BLaER1 treated with 17β-estradiol and CSF1 and Interleukin-3, amounts not matched to agents 10 nM and 100 nM (cell line): Measurements from ENCODE around the gene UBA6.
"Not testable (repeated sequence)": the region's sequence is repeated elsewhere in the genome, so short reads cannot be mapped to it uniquely, and the experiment has no call there.

Experiments used
- H3K27ac ChIP-seq, 11 experiments: shearing (Covaris generic); formaldehyde crosslinking; 2 replicates each; pipeline ENCODE4 v1.8.1; 2022
- H3K27me3 ChIP-seq, 11 experiments: shearing (Covaris generic); formaldehyde crosslinking; 2 replicates each; pipeline ENCODE4 v1.8.1; 2022
- H3K36me3 ChIP-seq, 11 experiments: shearing (Covaris generic); formaldehyde crosslinking; 2 replicates each; pipeline ENCODE4 v1.8.1; 2022
- H3K4me1 ChIP-seq, 10 experiments: shearing (Covaris generic); formaldehyde crosslinking; 2 replicates each; pipeline ENCODE4 v1.8.1; 2022
- H3K4me2 ChIP-seq, 11 experiments: shearing (Covaris generic); formaldehyde crosslinking; 2 replicates each; pipeline ENCODE4 v1.8.1; 2022
- H3K4me3 ChIP-seq, 10 experiments: shearing (Covaris generic); formaldehyde crosslinking; 2 replicates each; pipeline ENCODE4 v1.8.1; 2022
- H3K9ac ChIP-seq, 11 experiments: shearing (Covaris generic); formaldehyde crosslinking; 2 replicates each; pipeline ENCODE4 v1.8.1; 2022
- H3K9me3 ChIP-seq, 11 experiments: shearing (Covaris generic); formaldehyde crosslinking; replicated peaks in 1 of 11; 2 replicates each; pipeline ENCODE4 v1.8.1; 2022
- H4K20me1 ChIP-seq, 11 experiments: shearing (Covaris generic); formaldehyde crosslinking; 2 replicates each; pipeline ENCODE4 v1.8.1; 2022
- Cebpa-rat ChIP-seq, 11 experiments: shearing (Covaris generic); IDR thresholded peaks; 2 replicates each; pipeline ENCODE4 v1.8.1; 2022

The UBA6 gene

DNA sequence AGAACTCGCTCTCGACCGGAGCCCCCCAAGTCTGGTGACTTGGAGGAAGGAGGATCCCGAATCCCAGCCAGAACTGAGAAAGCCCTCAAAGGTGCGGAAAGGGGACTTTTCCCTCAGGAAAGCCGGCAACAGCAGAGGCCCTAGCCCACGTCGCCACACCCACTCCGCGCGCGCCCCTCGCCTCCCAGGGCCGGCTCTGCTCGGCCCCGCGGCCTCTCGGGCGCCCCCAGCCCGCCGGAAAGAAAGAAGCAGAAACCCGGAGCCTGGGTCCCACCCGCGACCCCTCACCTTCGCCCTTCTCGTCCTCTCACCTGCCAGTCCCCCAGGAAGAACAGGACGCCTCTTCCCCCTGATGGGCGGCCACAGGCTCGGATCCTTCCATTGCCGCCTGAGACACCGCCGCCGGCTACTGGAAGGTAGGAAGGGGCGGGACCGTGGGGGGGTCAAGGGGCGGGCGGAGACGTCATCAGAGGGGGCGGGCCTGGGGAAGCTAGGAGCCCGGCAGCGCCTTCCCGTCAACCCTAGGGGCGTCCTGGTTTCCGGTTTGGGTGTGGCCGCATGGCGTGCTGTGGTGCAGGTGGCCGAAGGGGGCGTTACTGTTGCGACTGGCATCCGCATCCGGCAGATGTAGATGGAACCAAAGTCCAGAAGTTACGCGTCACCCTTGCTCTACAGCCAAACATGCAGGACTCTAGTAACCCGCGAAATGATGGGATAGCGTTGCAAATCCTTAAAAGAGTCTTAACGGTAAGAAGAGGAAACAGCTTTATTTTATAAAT lies at the start of gene UBA6:
Gene UBA6, minus strand, starts transcription at position 418 of the 779 bp plus-strand sequence. Its CDS starts 36 bp downstream, at position 382.
- H3K27me3 ChIP-seq, result no peaks in the 10 kb centered on the region

DNA sequence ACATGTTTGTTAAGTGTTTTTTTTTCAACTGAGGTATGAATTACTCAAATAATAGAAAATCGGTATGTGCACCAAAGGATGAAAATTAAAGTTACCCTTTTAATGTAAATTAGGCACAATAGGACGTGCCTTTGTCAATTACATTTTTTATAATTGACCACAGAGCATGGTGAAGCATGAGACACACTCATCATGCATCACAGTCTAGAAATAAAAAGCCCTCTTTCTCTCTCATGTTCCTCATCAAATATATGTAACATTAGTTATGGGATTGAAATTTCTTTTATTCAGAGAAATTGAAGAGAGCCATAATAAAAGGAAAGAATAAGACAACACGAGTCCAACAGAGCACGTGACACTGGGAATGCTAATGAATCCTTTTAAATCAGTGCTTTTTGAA lies 49.7 kb upstream of the UBA6 start:
- Histone ChIP-seq H3K27me3 (no peaks in the 10 kb centered on the region), H3K9ac (no peak overlapping the region)

More for the DNA sequence above, at the start of gene UBA6:
- Histone ChIP-seq H3K9me3 (peaks cover 0 to 18% (median 9%) of the 10 kb centered on the region in 11 experiments; a peak in 17 of 22 replicates), H3K4me2 (peak within 1 kb of the TSS; percentile 77 to 96 (median 87)), H3K4me1 (peaks cover 12 to 77% (median 35%) of the 10 kb centered on the region in 10 experiments), H3K36me3 (peaks cover 6 to 35% (median 24%) of the 10 kb centered on the region in 11 experiments; a peak in 16 of 22 replicates), H3K27ac (peak within 1 kb of the TSS; percentile 79 to 97 (median 87)), H3K4me3 (peak within 1 kb of the TSS; percentile 73 to 99 (median 89)), H4K20me1 (peaks cover 0 to 29% (median 8%) of the 10 kb centered on the region in 11 experiments; a peak in 12 of 22 replicates), H3K9ac (peak within 1 kb of the TSS; percentile 85 to 98 (median 89))
- TF ChIP-seq Cebpa-rat (IDR thresholded peaks at IDR 0.05), result no peak

GRCh38 chr4:67749286-67749685 lies 48.3 kb upstream of the UBA6 start:
- Histone ChIP-seq H3K4me1 (peaks cover 0 to 8% (median 7%) of the 10 kb centered on the region in 10 experiments; a peak in 9 of 20 replicates), H3K36me3 (no peaks in the 10 kb centered on the region), H3K9ac (no peak overlapping the region), H4K20me1 (no peaks in the 10 kb centered on the region), H3K9me3 (no peaks in the 10 kb centered on the region), H3K4me2 (peak overlapping the region in 3 of 11 experiments; percentile 8 to 37 (median 26); a peak in 3 of 22 replicates), H3K27me3 (no peaks in the 10 kb centered on the region), H3K27ac (no peak overlapping the region), H3K4me3 (no peak overlapping the region)
- TF ChIP-seq Cebpa-rat (IDR thresholded peaks at IDR 0.05), result no peak

More for the DNA sequence above, 49.7 kb upstream of the UBA6 start:
- no peaks in the 10 kb centered on the region for H3K9me3 ChIP-seq
- TF ChIP-seq Cebpa-rat (IDR thresholded peaks at IDR 0.05), result no peak
- peaks cover 0 to 8% (median 7%) of the 10 kb centered on the region in 10 experiments; a peak in 9 of 20 replicates for H3K4me1 ChIP-seq
- H3K4me3 ChIP-seq, result no peak overlapping the region
- no peaks in the 10 kb centered on the region for H4K20me1 ChIP-seq
- H3K36me3 ChIP-seq, result no peaks in the 10 kb centered on the region
- no peak overlapping the region for H3K4me2 ChIP-seq
- H3K27ac ChIP-seq, result no peak overlapping the region

- H3K4me1 ChIP-seq, result peaks cover 0 to 8% (median 7%) of the 10 kb centered on the region in 10 experiments; a peak in 9 of 20 replicates
- H3K9ac ChIP-seq, result no peak overlapping the region
- H3K36me3 ChIP-seq, result no peaks in the 10 kb centered on the region
- H3K27ac ChIP-seq, result no peak overlapping the region
- H3K4me2 ChIP-seq, result 0 out of 22 replicates have a peak overlapping the region, but pooled peaks of 1 of the 11 experiments have one; percentile 11
- no peaks in the 10 kb centered on the region for H3K9me3 ChIP-seq
- TF ChIP-seq Cebpa-rat (IDR thresholded peaks at IDR 0.05), result no peak
- H3K27me3 ChIP-seq, result no peaks in the 10 kb centered on the region
- H4K20me1 ChIP-seq, result no peaks in the 10 kb centered on the region
- no peak overlapping the region for H3K4me3 ChIP-seq
Observed at GRCh38 chr4:67746797-67747495, 46.0 kb upstream of the UBA6 start.

DNA sequence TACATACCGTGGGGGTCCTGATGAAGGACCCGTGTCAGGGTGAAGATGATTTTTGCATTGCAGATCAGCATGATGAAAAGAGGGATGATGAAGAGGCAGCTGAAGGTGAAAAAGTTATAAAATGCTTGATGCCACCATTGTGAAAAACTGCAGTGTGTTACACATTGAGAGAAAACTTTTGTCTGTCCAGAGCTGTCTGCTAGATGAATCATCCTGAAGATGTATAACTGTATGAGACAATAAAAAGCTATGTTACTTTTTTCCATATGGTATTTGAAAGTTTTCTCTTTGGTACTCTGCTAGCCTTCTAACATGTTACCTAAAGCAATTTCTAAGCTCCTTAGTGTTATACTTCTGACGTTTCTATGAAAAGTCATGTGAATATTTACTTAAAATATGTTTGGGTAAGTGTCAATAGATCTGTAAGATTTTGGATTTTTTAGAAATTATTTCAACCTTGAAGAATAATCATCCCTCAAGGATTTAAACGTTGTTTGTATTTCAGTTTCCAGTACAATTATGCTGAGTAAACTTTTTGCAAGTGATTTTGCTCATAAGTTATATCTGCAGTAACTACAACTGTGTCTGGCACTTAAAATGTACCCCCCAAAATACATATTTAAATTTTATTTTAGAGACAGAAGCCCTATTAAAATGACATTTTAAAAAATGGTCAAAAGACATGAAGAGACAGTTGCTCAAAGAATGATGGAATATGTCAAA lies 43.8 kb upstream of the UBA6 start:
- Histone ChIP-seq H3K27me3 (no peaks in the 10 kb centered on the region), H3K9me3 (no peaks in the 10 kb centered on the region), H3K36me3 (no peaks in the 10 kb centered on the region), H3K27ac (no peak overlapping the region), H3K4me1 (peaks cover 0 to 8% (median 7%) of the 10 kb centered on the region in 10 experiments; a peak in 9 of 20 replicates), H4K20me1 (no peaks in the 10 kb centered on the region), H3K4me2 (no peak overlapping the region), H3K4me3 (no peak overlapping the region), H3K9ac (no peak overlapping the region)
- no peak for TF ChIP-seq Cebpa-rat (IDR thresholded peaks at IDR 0.05)

DNA sequence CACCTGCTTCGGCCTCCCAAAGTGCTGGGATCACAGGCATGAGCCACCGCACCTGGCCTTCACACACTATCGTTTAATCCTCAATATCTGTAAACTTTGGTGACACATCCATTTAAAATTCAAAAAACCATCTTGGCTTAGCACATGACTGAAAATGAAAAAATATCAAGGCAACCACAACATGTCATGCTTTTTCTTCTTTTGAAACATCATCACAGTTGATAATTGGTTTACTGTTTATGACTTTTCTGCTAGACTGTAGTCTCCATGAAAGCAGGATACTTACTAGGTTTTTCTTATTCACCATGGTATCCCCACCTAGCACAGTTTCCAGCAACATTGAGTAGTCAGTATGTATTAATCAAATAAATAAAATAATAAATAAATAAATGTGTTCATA lies 42.2 kb upstream of the UBA6 start:
- Histone ChIP-seq H3K9me3 (no peaks in the 10 kb centered on the region), H4K20me1 (no peaks in the 10 kb centered on the region), H3K9ac (no peak overlapping the region), H3K27me3 (no peaks in the 10 kb centered on the region), H3K4me2 (no peak overlapping the region), H3K4me3 (no peak overlapping the region), H3K4me1 (peaks cover 0 to 8% (median 0%) of the 10 kb centered on the region in 10 experiments; a peak in 2 of 20 replicates), H3K27ac (no peak overlapping the region), H3K36me3 (no peaks in the 10 kb centered on the region)
- no peak for TF ChIP-seq Cebpa-rat (IDR thresholded peaks at IDR 0.05)

DNA sequence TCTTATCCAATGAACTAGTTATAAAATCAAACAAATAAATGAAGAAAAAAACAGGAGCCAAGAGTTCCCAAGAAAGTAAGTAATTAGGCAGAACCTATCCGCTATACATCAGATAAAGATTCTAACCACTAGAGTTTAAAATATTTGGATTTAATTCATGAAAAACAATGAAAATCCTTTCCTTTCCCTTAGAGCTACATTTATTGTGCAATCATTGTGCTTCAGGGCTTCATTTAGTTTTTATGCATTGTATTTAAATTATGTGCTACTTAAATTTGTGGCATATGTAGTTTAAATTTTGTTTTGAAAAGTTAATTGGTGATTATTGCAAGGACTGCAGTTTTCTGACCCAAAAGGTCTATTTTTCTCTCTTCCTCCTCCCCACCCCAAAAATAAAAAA lies 35.3 kb upstream of the UBA6 start:
- H3K4me2 ChIP-seq, result no peak overlapping the region; a peak in 1 of 22 replicates
- peaks cover 0 to 9% (median 0%) of the 10 kb centered on the region in 10 experiments; a peak in 3 of 20 replicates for H3K4me1 ChIP-seq
- H4K20me1 ChIP-seq, result no peaks in the 10 kb centered on the region
- peaks cover 0 to 8% (median 0%) of the 10 kb centered on the region in 11 experiments; a peak in 2 of 22 replicates for H3K9me3 ChIP-seq
- H3K9ac ChIP-seq, result no peak overlapping the region
- TF ChIP-seq Cebpa-rat (IDR thresholded peaks at IDR 0.05), result no peak
- H3K27ac ChIP-seq, result no peak overlapping the region
- H3K27me3 ChIP-seq, result no peaks in the 10 kb centered on the region
- H3K36me3 ChIP-seq, result peaks cover 0 to 8% (median 0%) of the 10 kb centered on the region in 11 experiments; a peak in 1 of 22 replicates
- H3K4me3 ChIP-seq, result no peak overlapping the region

DNA sequence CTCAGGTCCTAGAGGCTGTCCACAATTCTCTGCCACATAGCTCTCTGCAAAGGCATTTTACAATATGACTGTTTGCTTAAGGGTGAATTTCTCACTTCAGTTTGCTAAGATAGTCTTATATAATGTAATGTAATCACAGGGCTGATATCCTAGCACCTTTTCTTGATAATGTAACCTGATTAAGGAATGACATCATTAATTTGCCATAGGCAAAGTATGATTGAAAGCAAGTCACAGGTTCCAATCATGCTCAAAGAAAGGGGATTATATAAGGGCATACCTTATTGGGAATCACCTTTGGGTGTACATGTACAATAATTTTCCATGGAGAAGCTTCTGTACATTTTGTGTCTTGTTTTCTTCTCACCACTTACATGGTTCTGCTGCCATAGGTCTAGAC lies 34.4 kb upstream of the UBA6 start:
- peaks cover 0 to 9% (median 0%) of the 10 kb centered on the region in 10 experiments; a peak in 3 of 20 replicates for H3K4me1 ChIP-seq
- peaks cover 0 to 8% (median 0%) of the 10 kb centered on the region in 11 experiments; a peak in 2 of 22 replicates for H3K9me3 ChIP-seq
- peaks cover 0 to 8% (median 0%) of the 10 kb centered on the region in 11 experiments; a peak in 1 of 22 replicates for H3K36me3 ChIP-seq
- no peak for TF ChIP-seq Cebpa-rat (IDR thresholded peaks at IDR 0.05)
- no peak overlapping the region for H3K4me3 ChIP-seq
- H3K27ac ChIP-seq, result no peak overlapping the region
- no peak overlapping the region for H3K9ac ChIP-seq
- no peaks in the 10 kb centered on the region for H3K27me3 ChIP-seq
- H4K20me1 ChIP-seq, result no peaks in the 10 kb centered on the region
- H3K4me2 ChIP-seq, result no peak overlapping the region

GRCh38 chr4:67730511-67730910 lies 29.6 kb upstream of the UBA6 start:
- H4K20me1 ChIP-seq, H3K27ac ChIP-seq, H3K4me3 ChIP-seq, H3K9ac ChIP-seq, H3K27me3 ChIP-seq, H3K4me2 ChIP-seq: not testable (repeated sequence)
- Histone ChIP-seq H3K9me3 (peaks cover 0 to 14% (median 0%) of the 10 kb centered on the region in 11 experiments; a peak in 6 of 22 replicates), H3K36me3 (peaks cover 0 to 17% (median 5%) of the 10 kb centered on the region in 11 experiments; a peak in 4 of 22 replicates), H3K4me1 (peaks cover 0 to 25% (median 4%) of the 10 kb centered on the region in 10 experiments; a peak in 8 of 20 replicates)
